HG03432 (cell line): Measurements from ENCODE around the gene PGS1.

ENCODE experiments used
- ATAC-seq: cut with Tn5 transposase; IDR thresholded peaks from one replicate; pipeline ENCODE4 v1.9.1; 2021; ENCODE audit warnings: mild to moderate bottlenecking, moderate library complexity; ENCODE audit not compliant: unreplicated experiment

PGS1 gene

GRCh38 chr17:78406920-78407319, 28.5 kb downstream of the PGS1 start:
- no peak for ATAC-seq

GRCh38 chr17:78407387-78408000, 29.0 kb downstream of the PGS1 start:
- no peak for ATAC-seq

- ATAC-seq = no peak
These were observed 30.1 kb downstream of the PGS1 start for GRCh38 chr17:78408476-78409050.

GRCh38 chr17:78409191-78409928, 30.9 kb downstream of the PGS1 start:
- no peak for ATAC-seq

- no peak for ATAC-seq
These were observed 32.9 kb downstream of the PGS1 start for GRCh38 chr17:78411241-78411857.

GRCh38 chr17:78412403-78412802, 34.0 kb downstream of the PGS1 start:
- no peak for ATAC-seq

GRCh38 chr17:78414178-78415162, 36.0 kb downstream of the PGS1 start:
- ATAC-seq = no peak

GRCh38 chr17:78415821-78416711, 37.6 kb downstream of the PGS1 start:
- no peak for ATAC-seq

GRCh38 chr17:78416791-78417530, 38.5 kb downstream of the PGS1 start:
- ATAC-seq = no peak

- ATAC-seq = no peak
These were observed 39.1 kb downstream of the PGS1 start for GRCh38 chr17:78417531-78417909.

GRCh38 chr17:78418326-78419026, 40.0 kb downstream of the PGS1 start:
- ATAC-seq = no peak

GRCh38 chr17:78419970-78420815, 41.7 kb downstream of the PGS1 start:
- ATAC-seq = no peak

- ATAC-seq = no peak
These were observed 42.7 kb downstream of the PGS1 start for GRCh38 chr17:78421084-78421533.

GRCh38 chr17:78421534-78422266, 43.3 kb downstream of the PGS1 start:
- ATAC-seq = no peak

- no peak for ATAC-seq
These were observed 43.8 kb downstream of the PGS1 start for GRCh38 chr17:78422267-78422605.

- no peak for ATAC-seq
These were observed 44.6 kb downstream of the PGS1 start for GRCh38 chr17:78422872-78423588.
